Activated T-helper 9 cell treated with anti-CD3 and anti-CD28 coated beads, Interleukin-2, amount 50 U/mL, for 16 hours (primary cell): ENCODE results near the gene TRIM9.

Source experiments
- DNase-seq: peaks from one replicate; pipeline ENCODE4 v3.0.0-alpha.2; 2020; ENCODE audit warnings: low read depth

Gene TRIM9

GRCh38 chr14:51094901-51095853 is at the start of gene TRIM9:
Gene TRIM9, minus strand, starts transcription at chr14:51095105. Its CDS starts 166 bp downstream, at chr14:51094939.
- DNase-seq: peak; percentile 82

- no peak for DNase-seq
These were observed 46.0 kb upstream of the TRIM9 start for GRCh38 chr14:51140856-51141255.

- no peak for DNase-seq
These were observed 45.4 kb upstream of the TRIM9 start for GRCh38 chr14:51140338-51140737.

- no peak for DNase-seq
These were observed 44.3 kb upstream of the TRIM9 start for GRCh38 chr14:51139121-51139681.

GRCh38 chr14:51138404-51139103 is 43.6 kb upstream of the TRIM9 start:
- DNase-seq: no peak

- no peak for DNase-seq
These were observed 36.6 kb upstream of the TRIM9 start for GRCh38 chr14:51131516-51131915.

GRCh38 chr14:51129130-51129529 is 34.2 kb upstream of the TRIM9 start:
- DNase-seq: no peak

- DNase-seq: no peak
These were observed 29.1 kb upstream of the TRIM9 start for GRCh38 chr14:51124029-51124428.

GRCh38 chr14:51121096-51121495 is 26.2 kb upstream of the TRIM9 start:
- no peak for DNase-seq

- DNase-seq: no peak
These were observed 24.6 kb upstream of the TRIM9 start for GRCh38 chr14:51119411-51120051.

- DNase-seq: no peak
These were observed 24.1 kb upstream of the TRIM9 start for GRCh38 chr14:51118993-51119392.

GRCh38 chr14:51117593-51117992 is 22.7 kb upstream of the TRIM9 start:
- no peak for DNase-seq

- DNase-seq: no peak
These were observed 21.8 kb upstream of the TRIM9 start for GRCh38 chr14:51116682-51117081.

- DNase-seq: no peak
These were observed 14.7 kb upstream of the TRIM9 start for GRCh38 chr14:51109651-51110050.

- DNase-seq: no peak
These were observed 12.9 kb upstream of the TRIM9 start for GRCh38 chr14:51107801-51108200.

- DNase-seq: no peak
These were observed 9.6 kb upstream of the TRIM9 start for GRCh38 chr14:51104467-51104866.

- DNase-seq: no peak
These were observed 2.4 kb upstream of the TRIM9 start for GRCh38 chr14:51097287-51097686.

- DNase-seq: no peak
These were observed 2.0 kb upstream of the TRIM9 start for GRCh38 chr14:51096870-51097269.

GRCh38 chr14:51095854-51096823 is 1.2 kb upstream of the TRIM9 start:
- no peak for DNase-seq

- DNase-seq: no peak
These were observed 553 bp downstream of the TRIM9 start for GRCh38 chr14:51094282-51094821.
